Measurements from ENCODE around the gene ERCC6.

The ERCC6 gene

GRCh38 chr10:49527061-49527460, 11.9 kb downstream of the ERCC6 start:
- H3K4me3 ChIP-seq (ENCODE audit: low read depth, low read length), result no peak overlapping the region
- DNase-seq (ENCODE audit: low read depth), result no peak
- TF ChIP-seq POLR2A (IDR thresholded peaks at IDR 0.05; ENCODE audit: extremely low read depth, insufficient read length) (no peak), MAX (IDR thresholded peaks at IDR 0.05; ENCODE audit: low read depth, low read length) (no peak), CTCF (IDR thresholded peaks at IDR 0.05; ENCODE audit: low read depth, low read length) (no peak), MYC (IDR thresholded peaks at IDR 0.05; ENCODE audit: low read depth, low read length) (no peak)

GRCh38 chr10:49526619-49527018, 12.3 kb downstream of the ERCC6 start:
- TF ChIP-seq POLR2A (IDR thresholded peaks at IDR 0.05; ENCODE audit: extremely low read depth, insufficient read length) (no peak), MAX (IDR thresholded peaks at IDR 0.05; ENCODE audit: low read depth, low read length) (no peak), CTCF (IDR thresholded peaks at IDR 0.05; ENCODE audit: low read depth, low read length) (no peak)
- H3K4me3 ChIP-seq (ENCODE audit: low read depth, low read length), result no peak overlapping the region
- no peak for DNase-seq (ENCODE audit: low read depth)

- H3K4me3 ChIP-seq (ENCODE audit: low read depth, low read length), result no peak overlapping the region
- TF ChIP-seq MYC (IDR thresholded peaks at IDR 0.05; ENCODE audit: low read depth, low read length) (no peak), MAX (IDR thresholded peaks at IDR 0.05; ENCODE audit: low read depth, low read length) (no peak)
- no peak for DNase-seq (ENCODE audit: low read depth)
These were observed 14.4 kb downstream of the ERCC6 start for GRCh38 chr10:49524496-49524895.

- DNase-seq (ENCODE audit: low read depth), result no peak
- no peak for TF ChIP-seq MYC (IDR thresholded peaks at IDR 0.05; ENCODE audit: low read depth, low read length)
- no peak overlapping the region for H3K4me3 ChIP-seq (ENCODE audit: low read depth, low read length)
These were observed 15.6 kb downstream of the ERCC6 start for GRCh38 chr10:49523301-49523700.

- DNase-seq (ENCODE audit: low read depth), result no peak
- no peak for TF ChIP-seq CTCF (IDR thresholded peaks at IDR 0.05; ENCODE audit: low read depth, low read length)
- no peak for TF ChIP-seq POLR2A (IDR thresholded peaks at IDR 0.05; ENCODE audit: extremely low read depth, insufficient read length)
- H3K4me3 ChIP-seq (ENCODE audit: low read depth, low read length), result no peak overlapping the region
These were observed 17.9 kb downstream of the ERCC6 start for GRCh38 chr10:49521062-49521461.

GRCh38 chr10:49520122-49520775, 18.7 kb downstream of the ERCC6 start:
- no peak for TF ChIP-seq MAX (IDR thresholded peaks at IDR 0.05; ENCODE audit: low read depth, low read length)
- TF ChIP-seq POLR2A (IDR thresholded peaks at IDR 0.05; ENCODE audit: extremely low read depth, insufficient read length), result no peak
- no peak for TF ChIP-seq CTCF (IDR thresholded peaks at IDR 0.05; ENCODE audit: low read depth, low read length)
- TF ChIP-seq MYC (IDR thresholded peaks at IDR 0.05; ENCODE audit: low read depth, low read length), result no peak

GRCh38 chr10:49519717-49520116, 19.2 kb downstream of the ERCC6 start:
- DNase-seq (ENCODE audit: low read depth), result no peak
- H3K4me3 ChIP-seq (ENCODE audit: low read depth, low read length), result no peak overlapping the region
- TF ChIP-seq CTCF (IDR thresholded peaks at IDR 0.05; ENCODE audit: low read depth, low read length), result no peak
- TF ChIP-seq MAX (IDR thresholded peaks at IDR 0.05; ENCODE audit: low read depth, low read length), result no peak

More at GRCh38 chr10:49520122-49520775, 18.7 kb downstream of the ERCC6 start:
- DNase-seq (ENCODE audit: low read depth), result no peak
- no peak overlapping the region for H3K4me3 ChIP-seq (ENCODE audit: low read depth, low read length)
